Panc1 (cell line): ENCODE data around the gene NDUFB4.

Experiments
- SIN3A ChIP-seq: IDR thresholded peaks from 2 replicates; pipeline ENCODE4 v1.6.1; 2012; ENCODE audit warnings: low read depth, mild to moderate bottlenecking, low read length, moderate library complexity, borderline replicate concordance; ENCODE audit not compliant: insufficient read depth
- TF ChIP-seq, protein P1 (sequence below): fragments of 450-650 bp; IDR thresholded peaks from 2 replicates; pipeline ENCODE4 v1.5.1; 2017; ENCODE audit warnings: mild to moderate bottlenecking

DNA sequence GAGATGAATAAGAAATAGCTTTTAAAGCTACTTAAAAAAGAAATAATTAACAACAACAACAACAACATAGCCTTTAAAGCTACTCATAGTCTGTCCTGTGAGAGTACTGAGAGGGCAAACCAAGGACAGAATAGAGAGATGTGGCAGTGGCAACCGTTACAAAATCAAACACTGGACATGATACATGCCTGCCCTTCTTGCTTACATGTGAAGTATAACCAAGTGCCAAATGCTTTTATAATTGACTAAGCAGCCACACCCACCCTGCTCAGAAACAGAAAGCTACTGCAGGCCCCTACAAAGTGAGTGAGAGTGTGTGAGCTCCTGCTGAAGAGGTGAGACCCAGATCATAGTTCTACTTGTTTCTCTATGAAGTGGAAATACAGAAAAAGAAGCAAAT lies 38.4 kb downstream of the NDUFB4 start:
- TF ChIP-seq, protein P1, sequence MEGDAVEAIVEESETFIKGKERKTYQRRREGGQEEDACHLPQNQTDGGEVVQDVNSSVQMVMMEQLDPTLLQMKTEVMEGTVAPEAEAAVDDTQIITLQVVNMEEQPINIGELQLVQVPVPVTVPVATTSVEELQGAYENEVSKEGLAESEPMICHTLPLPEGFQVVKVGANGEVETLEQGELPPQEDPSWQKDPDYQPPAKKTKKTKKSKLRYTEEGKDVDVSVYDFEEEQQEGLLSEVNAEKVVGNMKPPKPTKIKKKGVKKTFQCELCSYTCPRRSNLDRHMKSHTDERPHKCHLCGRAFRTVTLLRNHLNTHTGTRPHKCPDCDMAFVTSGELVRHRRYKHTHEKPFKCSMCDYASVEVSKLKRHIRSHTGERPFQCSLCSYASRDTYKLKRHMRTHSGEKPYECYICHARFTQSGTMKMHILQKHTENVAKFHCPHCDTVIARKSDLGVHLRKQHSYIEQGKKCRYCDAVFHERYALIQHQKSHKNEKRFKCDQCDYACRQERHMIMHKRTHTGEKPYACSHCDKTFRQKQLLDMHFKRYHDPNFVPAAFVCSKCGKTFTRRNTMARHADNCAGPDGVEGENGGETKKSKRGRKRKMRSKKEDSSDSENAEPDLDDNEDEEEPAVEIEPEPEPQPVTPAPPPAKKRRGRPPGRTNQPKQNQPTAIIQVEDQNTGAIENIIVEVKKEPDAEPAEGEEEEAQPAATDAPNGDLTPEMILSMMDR = no peak
- no peak for TF ChIP-seq SIN3A
